Panc1 (cell line): ENCODE measurements around the gene KDM2B. TPM values are rescaled to one million over a fixed set of nuclear protein-coding genes. Genes with fewer than 3 reads are reported as not detected.

Experiments used
- ATAC-seq: fragments of 200-7000 bp; cut with Tn5 transposase; 2 replicates; pipeline ENCODE4 v1.9.1; 2020; ENCODE audit warnings: mild to moderate bottlenecking, moderate library complexity
- BruUV-seq: library from RNA; stranded (reverse); fragments of 400-500 nt; replicated peaks from 2 replicates; lab custom pipeline; 2021; lab: Mats Ljungman, UMichigan
- CTCF ChIA-PET: fragments of 300-600 bp; sonication (Branson Sonifier 250); formaldehyde crosslinking; loops from one replicate; lab custom pipeline; 2022; ENCODE audit warnings: antibody characterized with exemption; lab: Charles Lee
- POLR2A ChIA-PET: fragments of 300-600 bp; sonication (Branson Sonifier 250); formaldehyde crosslinking; loops from one replicate; lab custom pipeline; 2022; ENCODE audit warnings: antibody characterized with exemption; lab: Charles Lee
- DNase-seq: peaks from one replicate; pipeline ENCODE4 v3.0.0-alpha.2; 2010; ENCODE audit warnings: low read depth, low spot score
- H3K27ac ChIP-seq: 2 replicates; pipeline ENCODE4 v1.5.1; 2011; ENCODE audit warnings: mild to moderate bottlenecking, low read length, inconsistent platforms
- H3K27me3 ChIP-seq: fragments of 200-500 bp; sonication (Bioruptor generic); 2 replicates; pipeline ENCODE4 v1.6.0; 2014; ENCODE audit warnings: low read length, inconsistent platforms; ENCODE audit not compliant: control insufficient read depth, insufficient read depth
- H3K36me3 ChIP-seq: fragments of 200-500 bp; sonication (Bioruptor generic); 2 replicates; pipeline ENCODE4 v1.5.1; 2014; ENCODE audit warnings: inconsistent platforms, mild to moderate bottlenecking, low read length, moderate library complexity; ENCODE audit not compliant: control insufficient read depth, insufficient read depth
- H3K4me1 ChIP-seq: 2 replicates; pipeline ENCODE4 v1.5.1; 2011; ENCODE audit warnings: inconsistent platforms, mild to moderate bottlenecking, low read length, moderate library complexity; ENCODE audit not compliant: control insufficient read depth, insufficient read depth
- H3K4me3 ChIP-seq, 2 experiments: 2 replicates each; pipeline ENCODE4 v1.5.1; 2011 to 2012; ENCODE audit warnings: low read depth in 2 of 2, low read length in 2 of 2, mild to moderate bottlenecking in 2 of 2, inconsistent platforms in 1 of 2, moderate library complexity in 1 of 2
- H3K9me3 ChIP-seq: fragments of 200-500 bp; sonication (Bioruptor generic); 2 replicates; pipeline ENCODE4 v1.5.1; 2014; ENCODE audit warnings: low read depth, mild to moderate bottlenecking, inconsistent platforms, low read length, moderate library complexity; ENCODE audit not compliant: control insufficient read depth, insufficient read depth
- CTCF ChIP-seq: fragments of 450-650 bp; IDR thresholded peaks from 2 replicates; pipeline ENCODE4 v1.5.1; 2017; ENCODE audit warnings: mild to moderate bottlenecking
- POLR2AphosphoS5 ChIP-seq: IDR thresholded peaks from 2 replicates; pipeline ENCODE4 v1.6.1; 2012; ENCODE audit warnings: mild to moderate bottlenecking, low read depth, low read length, moderate library complexity
- REST ChIP-seq, 2 experiments: IDR thresholded peaks; 2 replicates each; pipeline ENCODE4 v1.6.1; 2011 to 2012; ENCODE audit warnings: low read depth in 2 of 2, control low read depth in 1 of 2, low read length in 1 of 2, mild to moderate bottlenecking in 1 of 2, moderate library complexity in 1 of 2; ENCODE audit not compliant: insufficient read depth in 1 of 2
- SIN3A ChIP-seq: IDR thresholded peaks from 2 replicates; pipeline ENCODE4 v1.6.1; 2012; ENCODE audit warnings: low read depth, mild to moderate bottlenecking, low read length, moderate library complexity, borderline replicate concordance; ENCODE audit not compliant: insufficient read depth
- TCF7L2 ChIP-seq: IDR thresholded peaks from 2 replicates; pipeline ENCODE4 v1.6.1; 2011; ENCODE audit warnings: mild to moderate bottlenecking, low read depth, low read length, inconsistent platforms
- in situ Hi-C: cut with HindIII; loops from 2 replicates; pipeline ENCODE4 v1.10.0; 2016; ENCODE audit warnings: low sequenced_read_pairs, low pct_unique_long_range_greater_than_20kb
- intact Hi-C: fragments of 100-400 bp; cut with micrococcal nuclease; formaldehyde crosslinking; loops from one replicate; pipeline ENCODE4 v1.10.0; 2022; ENCODE audit not compliant: unreplicated experiment
- total RNA-seq: library from RNA; stranded (reverse); gene quantifications from one replicate; pipeline ENCODE4 v1.2.1, GENCODE V29; 2021; ENCODE audit not compliant: unreplicated experiment

KDM2B gene
- total RNA-seq, 1 experiment from 2014 or later = 27.5 TPM

GRCh38 chr12:121543786-121544185 lies 37.0 kb downstream of the KDM2B start:
- no peak overlapping the region for H3K27ac ChIP-seq
- H3K9me3 ChIP-seq = no peaks in the 10 kb centered on the region
- no peaks in the 10 kb centered on the region for H3K27me3 ChIP-seq
- H3K4me1 ChIP-seq = no peaks in the 10 kb centered on the region
- no peaks in the 10 kb centered on the region for H3K36me3 ChIP-seq
- TF ChIP-seq TCF7L2 (no peak), REST (IDR thresholded peaks at IDR 0.05; ENCODE audit: insufficient read depth in 1 of 2, low read depth in 2 of 2, low read length in 1 of 2) (no peak), POLR2AphosphoS5 (no peak)
- CTCF ChIA-PET = no interaction called here
- no peak overlapping the region for H3K4me3 ChIP-seq
- DNase-seq = no peak
- intact Hi-C loops = no loop called here
- no peak for ATAC-seq
- no TSS peak for BruUV-seq
- in situ Hi-C loops = no loop called here
- POLR2A ChIA-PET = no interaction called here

GRCh38 chr12:121539908-121540307 lies 40.9 kb downstream of the KDM2B start:
- DNase-seq (no peak), ATAC-seq (no peak)
- in situ Hi-C loops (no loop called here), intact Hi-C loops (loop anchor here (2.0 kb wide), 1 partner anchor 39 kb away; no protein-coding TSS in a partner anchor)
- H3K27ac ChIP-seq = no peak overlapping the region
- POLR2A ChIA-PET = no interaction called here
- no peak overlapping the region for H3K4me3 ChIP-seq
- peaks cover 10% of the 10 kb centered on the region; the same call in 1 of the 2 replicates for H3K4me1 ChIP-seq
- CTCF ChIA-PET = interaction anchor here (1.0 kb wide), 1 partner anchor 61 kb away, joined by 4 read pairs; no protein-coding TSS in a partner anchor
- no peaks in the 10 kb centered on the region for H3K36me3 ChIP-seq
- BruUV-seq = no TSS peak
- TF ChIP-seq REST (IDR thresholded peaks at IDR 0.05; ENCODE audit: insufficient read depth in 1 of 2, low read depth in 2 of 2, low read length in 1 of 2) = no peak
- no peak for TF ChIP-seq SIN3A
- no peak for TF ChIP-seq CTCF
- TF ChIP-seq POLR2AphosphoS5 = no peak
- no peak for TF ChIP-seq TCF7L2
- H3K27me3 ChIP-seq = no peaks in the 10 kb centered on the region
- H3K9me3 ChIP-seq = no peaks in the 10 kb centered on the region
